Heart right ventricle (tissue), 16 donors: ENCODE results near the gene RASIP1. TPM values are rescaled to one million over a fixed set of nuclear protein-coding genes. Genes with fewer than 3 reads are reported as not detected.
A peak's percentile ranks its signal among the peaks of the same experiment; 100 is the strongest.

Source experiments
- ATAC-seq, 8 donors: fragments of 200-7000 bp; cut with Tn5 transposase; one replicate each; pipeline ENCODE4 v1.9.1; 2020; ENCODE audit warnings: mild to moderate bottlenecking in 8 of 8, moderate library complexity in 8 of 8, moderate number of reproducible peaks in 1 of 8
- DNase-seq, 2 donors: peaks; one replicate each; pipeline ENCODE4 v3.0.0-alpha.2; 2020
- H3K27ac ChIP-seq, 10 donors: fragments of 200-600 bp; sonication (generic) in 2 of 10; one replicate each; pipeline versions ENCODE4 v1.5.0 to v1.8.0; 2020 to 2022; ENCODE audit warnings: mild to moderate bottlenecking in 3 of 10
- H3K27me3 ChIP-seq, 7 donors: fragments of 200-600 bp; one replicate each; pipeline ENCODE4 v1.8.0; 2021 to 2022; ENCODE audit warnings: mild to moderate bottlenecking in 2 of 7
- H3K36me3 ChIP-seq, 9 donors: fragments of 200-600 bp; sonication (generic) in 1 of 9; one replicate each; pipeline versions ENCODE4 v1.5.0 to v1.8.0; 2020 to 2022; ENCODE audit warnings: mild to moderate bottlenecking in 2 of 9
- H3K4me1 ChIP-seq, 9 donors: fragments of 200-600 bp; sonication (generic) in 1 of 9; one replicate each; pipeline versions ENCODE4 v1.5.0 to v1.8.0; 2020 to 2022; ENCODE audit warnings: mild to moderate bottlenecking in 4 of 9
- H3K4me3 ChIP-seq, 10 donors: fragments of 200-600 bp; sonication (generic) in 2 of 10; one replicate each; pipeline versions ENCODE4 v1.5.0 to v1.8.0; 2020 to 2022; ENCODE audit warnings: mild to moderate bottlenecking in 7 of 10, moderate library complexity in 2 of 10
- H3K9me3 ChIP-seq, 11 donors: fragments of 200-600 bp in 10 of 11; sonication (generic) in 2 of 11; one replicate each; pipeline versions ENCODE4 v1.5.0 to v1.8.0; 2013 to 2022; ENCODE audit warnings: mild to moderate bottlenecking in 2 of 11, control low read depth in 1 of 11, moderate library complexity in 1 of 11
- WGBS, 2 donors: extraction: QIAGEN DNeasy Blood & Tissue Kit; methylation state at CpG; one replicate each; pipeline ENCODE4 v1.1.7; 2013; ENCODE audit warnings: inconsistent platforms in 1 of 2; 5-methylcytosine and 5-hydroxymethylcytosine counted together
- intact Hi-C, 10 donors: fragments of 100-400 bp; cut with DNase I; formaldehyde crosslinking; loops; one replicate each; pipeline versions ENCODE4 v1.11.1 to v1.14.2; 2022
- polyA plus RNA-seq, 2 donors: library from polyadenylated mRNA; stranded (reverse); fragments of 200-250 nt; gene quantifications; one replicate each; pipeline ENCODE4 v1.2.3, GENCODE V29; 2013
- total RNA-seq, 10 donors: library from RNA; stranded (reverse); fragmentation: NEBNext Ultra II Directional in 3 of 10; extraction: Animal tissue kit (Norgen Biotek cat#: 25700) in 3 of 10; gene quantifications; one replicate each; pipeline versions ENCODE4 v1.2.1 to v1.2.4, GENCODE V29; 2021 to 2023
- TF ChIP-seq, protein P1 (sequence below), 9 donors: fragments of 200-600 bp; sonication (generic) in 2 of 9; IDR thresholded peaks; one replicate each; pipeline versions ENCODE4 v1.5.0 to v1.8.0; 2021 to 2022; ENCODE audit warnings: antibody characterized with exemption in 9 of 9, mild to moderate bottlenecking in 5 of 9, moderate library complexity in 1 of 9
- donor health status: Arrhythmogenic right ventricular cardiomyopathy.
- donor health status: ischemic (EF 13 %, LVEDD 7.1; RV severe dilation, severe dysfunction).
- donor health status: healthy with polysubstance abuse.
- donor health status: DM: no; HTN: yes; CAD: no.
- donor health status: DM: no; HTN: no; CAD: no.
- donor health status: ischemic (EF 25% LVEDD 6.9; RV normal size, moderate dysfunction).
- donor health status: ischemic (EF 25% LVEDD 5.7; RV mildly dilated, moderate dysfunction).
- donor health status: healthy.
- donor health status: DM: yes; HTN: yes; CAD: no.
- donor health status: Ischemic cardiomyopathy.
- donor health status: ischemic (EF 35%, LVEDD 5.7; RV mildly dilated, moderate dysfunction).
- donor health status: nonischemic (EF 11% LVEDD 7.7; RV severe dilation, severe dysfunction).
- donor health status: DM: yes; HTN: yes; CAD: no.
- donor health status: PGD.
- donor health status: ischemic (EF 29% LVEDD 5.4; RV normal size, mild dysfunction).
- donor health status: nonischemic (EF 23%, LVEDD 6.1; RV moderate dilation, normal function).

Gene RASIP1
- total and polyA plus RNA-seq, 12 donors: 13.6 to 27.3 (median 16.2) TPM

DNA sequence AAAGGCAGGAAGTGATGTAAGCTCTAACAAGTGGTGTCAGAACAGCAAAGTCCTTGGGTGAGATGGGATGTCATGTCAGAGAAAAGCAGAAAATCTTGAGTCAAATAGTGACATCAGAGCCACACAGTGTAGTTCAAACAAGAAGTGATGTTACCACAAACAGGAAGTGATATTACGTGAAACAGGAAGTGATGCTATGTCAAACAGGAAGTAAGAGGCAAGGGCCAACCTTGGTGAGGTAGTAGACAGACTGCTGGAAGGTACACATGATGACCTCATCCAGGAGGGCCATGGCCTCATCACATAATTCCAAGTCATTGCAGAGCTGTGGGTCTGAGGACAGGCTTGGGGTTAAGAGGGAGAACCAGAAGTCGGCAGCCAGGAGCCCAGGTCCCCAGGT lies 13.9 kb downstream of the RASIP1 start:
- 69 to 74% methylated on average over 2 of the region's 2 CpGs for WGBS, 2 donors
- DNase-seq (no peak), ATAC-seq (peak in 4 of 8 donors; percentile 2 to 62 (median 4))
- Histone ChIP-seq H3K9me3 (peaks cover 0 to 16% (median 0%) of the 10 kb centered on the region in 11 donors), H3K27me3 (peaks cover 0 to 5% (median 0%) of the 10 kb centered on the region in 7 donors), H3K4me1 (peaks cover 8 to 54% (median 33%) of the 10 kb centered on the region in 9 donors), H3K36me3 (peaks cover 0 to 88% (median 4%) of the 10 kb centered on the region in 9 donors), H3K4me3 (no peak overlapping the region), H3K27ac (peak overlapping the region in 9 of 10 donors; percentile 71 to 96 (median 87))
- intact Hi-C loops: no loop called here
- TF ChIP-seq, protein P1, sequence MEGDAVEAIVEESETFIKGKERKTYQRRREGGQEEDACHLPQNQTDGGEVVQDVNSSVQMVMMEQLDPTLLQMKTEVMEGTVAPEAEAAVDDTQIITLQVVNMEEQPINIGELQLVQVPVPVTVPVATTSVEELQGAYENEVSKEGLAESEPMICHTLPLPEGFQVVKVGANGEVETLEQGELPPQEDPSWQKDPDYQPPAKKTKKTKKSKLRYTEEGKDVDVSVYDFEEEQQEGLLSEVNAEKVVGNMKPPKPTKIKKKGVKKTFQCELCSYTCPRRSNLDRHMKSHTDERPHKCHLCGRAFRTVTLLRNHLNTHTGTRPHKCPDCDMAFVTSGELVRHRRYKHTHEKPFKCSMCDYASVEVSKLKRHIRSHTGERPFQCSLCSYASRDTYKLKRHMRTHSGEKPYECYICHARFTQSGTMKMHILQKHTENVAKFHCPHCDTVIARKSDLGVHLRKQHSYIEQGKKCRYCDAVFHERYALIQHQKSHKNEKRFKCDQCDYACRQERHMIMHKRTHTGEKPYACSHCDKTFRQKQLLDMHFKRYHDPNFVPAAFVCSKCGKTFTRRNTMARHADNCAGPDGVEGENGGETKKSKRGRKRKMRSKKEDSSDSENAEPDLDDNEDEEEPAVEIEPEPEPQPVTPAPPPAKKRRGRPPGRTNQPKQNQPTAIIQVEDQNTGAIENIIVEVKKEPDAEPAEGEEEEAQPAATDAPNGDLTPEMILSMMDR (IDR thresholded peaks at IDR 0.05): no peak

DNA sequence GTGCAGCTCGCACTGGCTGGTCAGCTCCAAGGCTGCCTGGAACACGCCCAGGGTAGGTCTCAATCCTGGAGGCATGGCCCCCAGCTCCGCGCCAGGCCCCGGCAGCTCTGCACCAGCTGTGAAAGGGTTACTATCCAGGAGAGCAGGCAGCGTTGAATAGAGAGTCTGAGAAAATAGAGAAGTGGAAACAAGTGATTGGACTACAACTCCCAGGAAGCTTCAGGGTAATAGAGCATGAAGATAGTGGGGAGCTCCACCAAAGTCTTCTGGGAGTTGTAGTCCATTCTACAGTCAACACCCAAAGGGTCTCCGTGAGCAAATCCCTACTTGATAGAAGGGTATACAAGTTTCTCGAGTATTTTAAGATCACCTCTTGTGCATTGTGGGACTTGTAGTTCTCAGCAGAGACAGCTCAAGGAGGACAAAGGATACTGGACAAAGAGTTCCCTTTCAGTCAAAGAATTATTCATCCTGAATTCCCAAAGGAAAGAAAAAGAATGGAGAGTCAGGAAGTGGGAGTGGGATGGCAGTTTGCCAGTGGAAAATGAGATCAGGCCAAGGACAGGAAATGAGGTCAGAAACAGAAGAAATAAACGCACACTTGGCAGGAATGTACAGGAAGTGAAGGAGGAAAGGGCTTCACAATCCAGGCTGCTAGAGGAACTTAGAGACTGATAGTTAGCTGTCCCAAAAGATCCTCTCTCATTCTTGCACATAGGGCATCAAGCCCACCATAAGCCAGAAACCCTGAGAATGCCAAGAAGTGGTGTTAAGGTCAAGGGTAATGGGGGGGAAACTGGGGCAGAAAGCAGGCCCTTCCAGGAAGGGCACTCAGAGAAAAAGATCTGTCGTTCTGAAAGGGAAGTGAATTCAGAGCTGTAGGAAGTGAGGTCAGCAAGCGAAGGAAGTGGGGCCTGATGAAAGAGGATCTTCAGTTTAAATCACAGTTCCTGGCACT lies 15.3 kb downstream of the RASIP1 start:
- 41 to 46% methylated on average over 11 of the region's 11 CpGs for WGBS, 2 donors
- intact Hi-C loops: loop anchor here in 1 of 10 donors (2.0 kb wide), 1 partner anchor 14 kb away; no protein-coding TSS in a partner anchor
- Histone ChIP-seq H3K36me3 (peaks cover 0 to 85% (median 4%) of the 10 kb centered on the region in 9 donors), H3K27me3 (peaks cover 0 to 5% (median 0%) of the 10 kb centered on the region in 7 donors), H3K4me3 (peak overlapping the region in 2 of 10 donors; percentile 13 to 20), H3K9me3 (peaks cover 0 to 16% (median 0%) of the 10 kb centered on the region in 11 donors), H3K27ac (peak overlapping the region; percentile 70 to 96 (median 87)), H3K4me1 (peaks cover 10 to 68% (median 37%) of the 10 kb centered on the region in 9 donors)
- TF ChIP-seq, protein P1 (IDR thresholded peaks at IDR 0.05): no peak
- ATAC-seq (peak; percentile 4 to 68 (median 38)), DNase-seq (peak in 1 of 2 donors; percentile 93)

DNA sequence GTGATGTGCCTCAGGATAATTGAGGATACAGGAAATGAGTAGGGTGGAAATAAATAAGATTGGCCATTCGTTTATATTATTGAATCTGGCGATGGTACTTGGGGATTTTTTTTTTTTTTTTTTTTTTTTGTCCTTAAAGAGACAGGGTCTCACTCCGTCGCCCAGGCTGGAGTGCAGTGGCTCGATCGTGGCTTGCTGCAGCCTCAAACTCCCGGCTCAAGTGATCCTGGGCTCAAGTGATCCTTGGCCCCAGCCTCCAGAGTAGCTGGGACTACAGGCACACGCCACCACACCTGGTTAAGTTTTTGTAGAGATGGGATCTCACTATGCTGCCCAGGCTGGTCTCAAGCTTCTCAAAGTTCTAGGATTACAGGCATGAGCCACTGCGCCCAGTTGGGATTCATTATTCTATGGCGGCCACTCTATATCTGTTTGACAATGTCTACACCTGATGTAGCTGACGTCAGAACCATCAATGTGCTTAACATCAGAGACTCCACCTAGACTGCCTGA lies 18.2 kb downstream of the RASIP1 start:
- intact Hi-C loops: no loop called here
- H3K4me1 ChIP-seq: peaks cover 22 to 96% (median 54%) of the 10 kb centered on the region in 9 donors
- no peak overlapping the region for H3K4me3 ChIP-seq
- H3K36me3 ChIP-seq: peaks cover 0 to 63% (median 4%) of the 10 kb centered on the region in 9 donors
- WGBS, 2 donors: 84 to 85% methylated on average over 11 of the region's 11 CpGs
- no peak for DNase-seq
- no peaks in the 10 kb centered on the region for H3K27me3 ChIP-seq
- no peak for ATAC-seq
- H3K27ac ChIP-seq: no peak overlapping the region
- peaks cover 0 to 16% (median 0%) of the 10 kb centered on the region in 11 donors for H3K9me3 ChIP-seq
- TF ChIP-seq, protein P1 (IDR thresholded peaks at IDR 0.05): no peak

DNA sequence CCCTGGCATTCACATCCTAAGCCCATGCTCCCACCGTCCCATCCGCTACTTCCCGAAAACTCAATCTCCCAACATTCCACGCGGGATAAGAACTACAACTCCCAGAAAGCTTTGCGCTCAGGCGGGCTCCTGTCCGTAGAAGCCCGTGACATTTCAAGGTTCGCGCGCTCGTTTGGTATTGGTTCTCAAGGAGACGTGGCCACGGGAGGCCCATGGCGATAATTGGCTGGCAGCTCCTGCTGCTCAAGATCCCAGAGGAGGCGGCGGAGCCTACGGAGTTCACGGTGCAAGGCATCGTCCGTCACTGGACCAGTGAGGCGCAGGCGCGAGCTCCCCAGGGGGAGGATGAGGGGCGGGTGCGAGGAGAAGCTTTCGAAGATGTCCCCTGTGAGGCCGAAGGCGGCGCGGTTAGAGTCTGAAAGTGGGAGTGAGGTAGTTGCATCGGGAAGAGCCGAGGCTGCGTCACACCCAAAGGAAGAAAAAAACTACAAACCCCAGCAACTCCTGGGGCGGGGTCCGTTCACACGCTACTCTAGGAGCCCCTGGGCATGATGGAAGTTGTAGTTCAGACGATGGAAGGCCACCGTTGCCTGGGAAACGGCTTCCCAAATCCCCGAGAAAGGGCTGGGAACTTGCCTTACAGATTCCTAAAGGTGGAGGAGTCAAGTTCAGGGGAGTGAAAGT lies 19.7 kb downstream of the RASIP1 start:
- Histone ChIP-seq H3K4me1 (peaks cover 27 to 96% (median 56%) of the 10 kb centered on the region in 9 donors), H3K9me3 (peaks cover 0 to 2% (median 0%) of the 10 kb centered on the region in 11 donors), H3K27me3 (no peaks in the 10 kb centered on the region), H3K36me3 (peaks cover 0 to 49% (median 4%) of the 10 kb centered on the region in 9 donors), H3K4me3 (peak overlapping the region in 9 of 10 donors; percentile 26 to 62 (median 54)), H3K27ac (peak overlapping the region; percentile 74 to 89 (median 84))
- peak; percentile 78 to 87 (median 82) for ATAC-seq
- peak; percentile 97 to 98 for DNase-seq
- intact Hi-C loops: no loop called here
- TF ChIP-seq, protein P1 (IDR thresholded peaks at IDR 0.05): no peak
- WGBS, 2 donors: 21 to 30% methylated on average over 42 of the region's 42 CpGs
